GM10847 (cell line): ENCODE measurements around the gene HOXB5.

Experiments
- POLR2A ChIP-seq: IDR thresholded peaks from 2 replicates; pipeline ENCODE4 v1.6.1; 2011; ENCODE audit not compliant: insufficient read length; ENCODE audit errors: extremely low read depth

The HOXB5 gene

GRCh38 chr17:48593126-48593829 lies at the start of gene HOXB5:
Gene HOXB5 (minus strand): TSS chr17:48593779. CDS start chr17:48593682, 97 bp downstream.
- no peak for TF ChIP-seq POLR2A

GRCh38 chr17:48642843-48643696 lies 49.5 kb upstream of the HOXB5 start:
- TF ChIP-seq POLR2A, result no peak

- no peak for TF ChIP-seq POLR2A
Measured at GRCh38 chr17:48642059-48642842, 48.7 kb upstream of the HOXB5 start.

GRCh38 chr17:48641541-48642058 lies 48.0 kb upstream of the HOXB5 start:
- no peak for TF ChIP-seq POLR2A

- no peak for TF ChIP-seq POLR2A
Measured at GRCh38 chr17:48640858-48641180, 47.2 kb upstream of the HOXB5 start.

DNA sequence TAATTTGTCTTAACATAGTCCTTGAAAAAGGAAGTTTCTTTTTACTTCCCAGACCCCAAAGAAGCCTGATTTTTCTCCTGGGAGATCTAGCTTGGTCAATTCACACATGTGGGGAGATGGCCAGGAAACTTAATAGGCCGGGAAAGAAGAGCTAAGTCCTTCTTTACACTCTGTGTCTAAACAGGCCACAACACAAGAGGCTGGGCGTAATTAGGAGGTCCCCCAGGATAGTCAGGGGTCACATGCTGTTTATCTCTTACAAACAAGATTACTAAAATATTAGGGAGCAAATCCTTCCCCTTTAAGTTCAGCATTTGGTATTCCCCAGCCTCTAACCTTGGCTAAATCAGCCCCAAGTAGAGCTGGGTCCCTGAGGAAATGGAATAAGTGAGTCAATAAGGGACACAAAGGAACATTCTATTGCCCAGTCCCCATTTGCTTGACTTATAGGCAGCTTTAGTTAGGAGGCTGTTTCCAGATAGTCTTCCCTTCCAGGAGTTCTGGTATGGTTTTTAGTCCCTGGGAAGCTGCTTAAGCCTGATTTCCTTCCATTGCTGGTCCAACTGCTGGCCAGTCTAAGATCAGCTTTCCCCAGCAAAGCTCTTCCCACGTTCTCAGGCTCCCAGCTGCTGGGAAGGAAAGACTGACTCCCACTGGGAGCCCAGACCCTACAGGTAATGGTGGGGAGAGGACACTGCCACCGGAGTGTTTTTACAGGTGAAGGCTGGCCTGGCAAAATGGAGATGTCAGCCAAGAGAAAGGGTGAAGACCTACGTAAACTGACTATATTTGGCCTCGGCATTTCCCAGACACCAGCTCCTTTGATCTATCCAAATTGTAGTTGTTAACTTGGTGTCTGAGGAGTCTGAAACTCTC lies 46.6 kb upstream of the HOXB5 start:
- TF ChIP-seq POLR2A, result no peak

- TF ChIP-seq POLR2A, result no peak
Measured at GRCh38 chr17:48639136-48639535, 45.6 kb upstream of the HOXB5 start.

DNA sequence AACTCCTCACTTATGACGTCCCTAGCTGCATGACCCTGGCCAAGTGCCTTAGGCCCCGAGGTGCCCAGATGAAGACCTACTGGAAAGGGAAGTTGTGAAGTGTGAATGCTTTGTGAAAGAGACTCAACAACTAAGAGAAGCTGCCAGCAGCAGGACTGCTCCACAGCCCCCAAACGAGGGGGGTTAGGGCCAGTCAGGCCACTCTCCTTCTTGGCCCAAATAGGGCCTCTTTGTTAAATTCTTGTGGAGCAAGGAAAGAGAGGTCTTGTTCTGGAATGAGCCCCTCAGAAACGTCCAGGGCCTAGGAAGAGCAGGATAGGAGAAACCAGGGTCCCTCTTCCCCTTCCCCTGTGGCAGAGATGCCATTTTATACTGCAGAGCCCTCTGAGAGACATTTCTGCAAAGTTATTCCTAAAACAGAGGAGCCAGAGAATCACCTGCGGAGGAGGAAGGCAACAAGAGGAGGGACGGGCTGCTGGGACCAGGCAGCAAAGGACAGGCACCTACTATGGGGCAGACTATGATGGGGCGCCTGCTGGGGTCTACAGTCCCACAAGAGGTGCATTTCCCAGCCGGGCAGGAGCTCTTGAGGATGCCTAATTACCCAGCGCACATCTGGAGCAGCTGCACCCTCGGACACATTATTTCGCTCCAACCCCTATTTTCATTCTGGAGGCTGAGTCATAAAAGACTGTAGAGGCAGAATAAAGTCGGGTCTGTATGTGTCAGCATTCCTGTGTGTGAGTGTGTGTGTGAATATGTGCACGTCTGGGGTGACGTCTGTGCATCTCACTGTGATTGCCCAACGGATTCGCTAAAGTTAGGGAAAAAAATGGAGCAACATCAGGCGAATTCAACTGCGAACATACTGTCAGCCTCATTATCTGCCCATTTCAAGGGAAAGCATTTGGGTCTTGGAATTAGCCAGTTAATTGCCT lies 44.0 kb upstream of the HOXB5 start:
- no peak for TF ChIP-seq POLR2A

DNA sequence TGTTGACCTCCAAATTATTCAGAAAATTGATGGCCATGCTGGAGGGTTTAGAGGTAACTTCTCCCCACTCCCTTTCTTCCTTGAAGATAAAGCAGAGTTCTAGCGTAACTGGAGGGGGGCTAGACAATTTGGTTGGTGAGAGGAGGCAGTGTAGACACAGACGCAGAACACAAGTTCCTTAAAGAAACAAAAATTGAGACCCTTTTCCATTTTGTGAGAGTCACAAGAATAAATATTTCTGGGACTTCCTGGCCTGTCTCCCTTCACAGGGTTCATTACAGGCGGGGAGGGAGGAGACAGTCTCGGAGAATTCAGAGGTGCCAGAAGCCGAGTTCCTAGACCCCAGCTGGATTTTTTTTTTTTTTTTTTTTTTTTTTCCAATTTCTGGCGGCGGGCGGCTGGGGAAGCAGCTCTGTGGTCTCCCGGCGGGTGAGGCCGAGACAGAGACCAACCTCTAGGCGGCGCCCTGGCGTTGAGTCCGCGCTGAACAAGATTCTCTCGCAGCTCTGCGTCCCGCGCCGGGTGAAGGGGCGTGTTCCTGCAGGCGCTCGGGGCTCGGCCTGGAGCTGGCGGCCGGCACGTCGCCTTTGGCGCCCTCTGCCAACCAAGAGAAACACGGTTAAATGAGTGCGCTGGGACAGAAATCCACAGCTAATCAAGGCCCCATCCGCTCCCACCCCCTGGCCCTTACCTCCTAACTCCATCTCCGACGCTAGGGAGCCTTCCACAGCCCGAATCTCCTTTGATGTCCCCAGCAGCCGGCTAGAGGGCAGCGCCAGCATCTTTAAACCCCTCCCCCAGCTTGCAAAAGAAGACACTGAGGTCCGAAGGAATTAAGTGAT lies 42.8 kb upstream of the HOXB5 start:
- no peak for TF ChIP-seq POLR2A

DNA sequence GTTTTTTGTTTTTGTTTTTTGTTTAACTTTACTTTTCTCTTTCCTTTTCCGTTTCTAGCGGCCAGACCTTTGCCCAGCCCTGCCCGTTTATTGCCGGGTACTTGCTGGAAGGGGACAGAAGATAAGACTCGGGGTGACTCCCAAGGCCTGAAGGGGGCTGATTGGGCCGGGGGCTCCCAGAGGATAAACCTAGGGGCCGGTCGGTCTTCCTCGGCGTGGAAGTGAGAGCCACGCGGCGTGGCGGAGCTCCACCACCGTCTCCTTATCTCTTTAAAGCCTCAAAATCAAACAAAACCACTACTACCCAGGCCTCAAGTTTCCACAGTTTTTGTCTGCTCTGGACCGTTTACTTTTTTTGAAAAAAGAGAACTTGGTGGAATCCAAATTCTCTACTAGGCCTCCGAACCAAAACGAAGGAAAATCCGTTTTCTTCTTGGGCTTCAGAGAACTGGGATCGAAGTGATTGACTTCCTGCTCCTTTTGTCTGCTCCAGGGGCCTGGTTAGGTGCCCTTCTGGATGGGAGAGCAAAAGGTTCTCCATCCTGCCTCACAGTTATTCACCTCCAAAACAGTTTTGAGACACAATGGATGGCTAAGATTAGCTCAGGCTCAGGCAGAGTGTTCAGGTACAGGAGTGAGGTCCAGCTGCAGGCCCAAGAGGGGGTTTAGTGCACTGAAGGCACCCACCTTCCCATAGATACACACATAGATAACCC lies 41.1 kb upstream of the HOXB5 start:
- no peak for TF ChIP-seq POLR2A

- no peak for TF ChIP-seq POLR2A
Measured at GRCh38 chr17:48633266-48633677, 39.7 kb upstream of the HOXB5 start.

DNA sequence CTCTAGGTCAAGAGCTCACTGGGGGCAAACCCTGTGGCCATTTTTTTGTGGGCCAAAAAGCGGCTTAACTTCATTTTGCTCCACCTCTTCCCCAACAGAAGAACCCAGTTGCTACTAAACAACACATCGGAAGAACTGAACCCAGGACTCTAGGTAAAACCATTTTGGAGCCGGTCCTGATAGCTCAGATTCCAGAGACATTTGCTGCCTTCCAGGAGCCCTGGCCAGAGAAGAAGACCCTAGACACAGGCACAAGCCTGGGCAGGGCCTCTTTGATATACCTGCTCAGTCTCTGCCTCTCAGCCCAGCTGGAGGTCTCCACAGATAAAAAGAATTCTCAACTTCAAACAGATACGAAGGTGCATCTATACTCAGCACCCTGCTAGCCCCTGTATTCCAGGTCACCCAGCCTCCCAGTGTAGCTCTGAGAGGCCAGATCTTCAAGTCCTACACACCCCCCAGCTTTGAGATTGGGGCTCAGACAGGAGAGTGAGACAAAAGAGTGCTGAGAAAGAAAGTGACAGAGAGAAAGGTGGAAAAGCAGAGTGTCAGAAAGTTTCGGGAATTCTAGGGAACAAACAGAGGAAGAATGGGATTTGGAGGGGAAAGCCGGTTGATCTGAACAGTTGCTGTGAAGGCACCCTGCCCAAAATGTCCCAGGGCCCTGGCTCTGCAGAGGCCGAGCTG lies 39.1 kb upstream of the HOXB5 start:
- TF ChIP-seq POLR2A, result no peak
